Cardiac muscle cell (in vitro differentiated cells and primary cell): ENCODE data around the gene HMGCS2. TPM values are rescaled to one million over a fixed set of nuclear protein-coding genes. Genes with fewer than 3 reads are reported as not detected.

Source experiments
- DNase-seq, 2 donors: peaks; one replicate each; pipeline versions ENCODE4 v3.0.0 to v3.0.0-alpha.2; 2010 to 2017; ENCODE audit warnings: low read depth in 1 of 2, low spot score in 1 of 2
- H3K27ac ChIP-seq: fragments of 200-600 bp; sonication (generic); 2 replicates; pipeline ENCODE4 v1.5.1; 2016
- H3K27me3 ChIP-seq: fragments of 200-600 bp; sonication (generic); 2 replicates; pipeline ENCODE4 v1.6.0; 2016; ENCODE audit warnings: control low read depth
- H3K36me3 ChIP-seq: fragments of 200-600 bp; sonication (generic); 2 replicates; pipeline ENCODE4 v1.5.1; 2016; ENCODE audit warnings: control low read depth
- H3K4me1 ChIP-seq: fragments of 200-600 bp; sonication (generic); 2 replicates; pipeline ENCODE4 v1.8.1; 2017; ENCODE audit warnings: low read depth, mild to moderate bottlenecking, mixed run types
- H3K4me3 ChIP-seq: fragments of 200-600 bp; sonication (generic); 2 replicates; pipeline ENCODE4 v1.5.1; 2016; ENCODE audit warnings: mild to moderate bottlenecking
- H3K9me3 ChIP-seq: fragments of 200-600 bp; sonication (generic); 2 replicates; pipeline ENCODE4 v1.5.1; 2017; ENCODE audit warnings: low read depth, mild to moderate bottlenecking, control low read depth
- polyA plus RNA-seq: library from polyadenylated mRNA; unstranded; fragments of >200 nt; fragmentation: Nextera tagmentation; extraction: Ambion mirVana; gene quantifications from 2 replicates; pipeline ENCODE4 v1.2.1, GENCODE V29; 2016
- total RNA-seq: library from RNA; depleted of rRNA; stranded (reverse); fragments of >200 nt; gene quantifications from 2 replicates; pipeline ENCODE4 v1.2.3, GENCODE V29; 2016
- TF ChIP-seq, protein P1 (sequence below): IDR thresholded peaks from 2 replicates; pipeline ENCODE4 v1.5.1; 2012; ENCODE audit warnings: low read depth, mild to moderate bottlenecking, low read length

HMGCS2 gene
- total and polyA plus RNA-seq, 2 experiments from 2014 or later, result 0.15 TPM; not detected in 1

DNA sequence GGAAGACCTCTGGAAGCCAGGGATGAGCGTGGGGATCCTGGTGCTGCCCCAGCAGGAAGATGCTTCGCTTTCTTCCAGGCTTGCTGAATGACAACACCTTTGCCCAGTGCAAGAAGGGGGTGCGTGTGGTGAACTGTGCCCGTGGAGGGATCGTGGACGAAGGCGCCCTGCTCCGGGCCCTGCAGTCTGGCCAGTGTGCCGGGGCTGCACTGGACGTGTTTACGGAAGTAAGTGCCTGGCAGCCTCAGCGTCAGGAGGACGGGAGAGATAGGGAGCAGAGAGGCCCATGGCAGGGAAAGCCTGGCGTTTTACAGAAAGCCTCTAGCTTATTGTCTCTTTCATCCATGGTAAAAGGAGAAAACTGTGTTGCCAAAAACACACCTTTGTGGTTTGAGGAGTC, 33.5 kb downstream of the HMGCS2 start:
- peaks cover 1% of the 10 kb centered on the region for H3K36me3 ChIP-seq
- H3K9me3 ChIP-seq, result no peaks in the 10 kb centered on the region
- DNase-seq, result no peak
- no peaks in the 10 kb centered on the region for H3K27me3 ChIP-seq
- TF ChIP-seq, protein P1, sequence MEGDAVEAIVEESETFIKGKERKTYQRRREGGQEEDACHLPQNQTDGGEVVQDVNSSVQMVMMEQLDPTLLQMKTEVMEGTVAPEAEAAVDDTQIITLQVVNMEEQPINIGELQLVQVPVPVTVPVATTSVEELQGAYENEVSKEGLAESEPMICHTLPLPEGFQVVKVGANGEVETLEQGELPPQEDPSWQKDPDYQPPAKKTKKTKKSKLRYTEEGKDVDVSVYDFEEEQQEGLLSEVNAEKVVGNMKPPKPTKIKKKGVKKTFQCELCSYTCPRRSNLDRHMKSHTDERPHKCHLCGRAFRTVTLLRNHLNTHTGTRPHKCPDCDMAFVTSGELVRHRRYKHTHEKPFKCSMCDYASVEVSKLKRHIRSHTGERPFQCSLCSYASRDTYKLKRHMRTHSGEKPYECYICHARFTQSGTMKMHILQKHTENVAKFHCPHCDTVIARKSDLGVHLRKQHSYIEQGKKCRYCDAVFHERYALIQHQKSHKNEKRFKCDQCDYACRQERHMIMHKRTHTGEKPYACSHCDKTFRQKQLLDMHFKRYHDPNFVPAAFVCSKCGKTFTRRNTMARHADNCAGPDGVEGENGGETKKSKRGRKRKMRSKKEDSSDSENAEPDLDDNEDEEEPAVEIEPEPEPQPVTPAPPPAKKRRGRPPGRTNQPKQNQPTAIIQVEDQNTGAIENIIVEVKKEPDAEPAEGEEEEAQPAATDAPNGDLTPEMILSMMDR, result no peak
- no peak overlapping the region for H3K27ac ChIP-seq
- no peak overlapping the region for H3K4me3 ChIP-seq
- no peaks in the 10 kb centered on the region for H3K4me1 ChIP-seq

DNA sequence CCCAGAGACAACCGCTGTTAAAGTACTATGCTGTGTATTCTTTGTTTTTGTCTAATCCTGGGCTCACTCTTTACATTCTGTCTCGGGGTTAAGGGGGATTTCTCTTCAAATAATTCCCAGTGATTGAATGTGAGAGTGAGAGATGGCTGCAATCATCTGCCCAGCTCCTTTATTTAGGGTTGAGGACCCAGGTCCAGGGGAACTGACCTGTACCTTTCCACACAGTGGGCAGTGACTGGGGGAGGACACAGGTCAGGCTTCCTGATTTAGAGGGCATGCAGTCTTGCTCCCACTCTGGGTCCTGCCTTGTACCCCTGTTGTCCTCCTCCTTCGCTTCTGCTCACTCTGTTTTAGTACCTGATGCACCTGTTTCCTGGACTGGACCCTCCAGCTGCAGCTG, 35.0 kb downstream of the HMGCS2 start:
- Histone ChIP-seq H3K36me3 (peaks cover 2% of the 10 kb centered on the region), H3K4me1 (no peaks in the 10 kb centered on the region), H3K27ac (no peak overlapping the region), H3K27me3 (no peaks in the 10 kb centered on the region), H3K9me3 (no peaks in the 10 kb centered on the region), H3K4me3 (no peak overlapping the region)
- DNase-seq, result no peak
- TF ChIP-seq, protein P1, result no peak

DNA sequence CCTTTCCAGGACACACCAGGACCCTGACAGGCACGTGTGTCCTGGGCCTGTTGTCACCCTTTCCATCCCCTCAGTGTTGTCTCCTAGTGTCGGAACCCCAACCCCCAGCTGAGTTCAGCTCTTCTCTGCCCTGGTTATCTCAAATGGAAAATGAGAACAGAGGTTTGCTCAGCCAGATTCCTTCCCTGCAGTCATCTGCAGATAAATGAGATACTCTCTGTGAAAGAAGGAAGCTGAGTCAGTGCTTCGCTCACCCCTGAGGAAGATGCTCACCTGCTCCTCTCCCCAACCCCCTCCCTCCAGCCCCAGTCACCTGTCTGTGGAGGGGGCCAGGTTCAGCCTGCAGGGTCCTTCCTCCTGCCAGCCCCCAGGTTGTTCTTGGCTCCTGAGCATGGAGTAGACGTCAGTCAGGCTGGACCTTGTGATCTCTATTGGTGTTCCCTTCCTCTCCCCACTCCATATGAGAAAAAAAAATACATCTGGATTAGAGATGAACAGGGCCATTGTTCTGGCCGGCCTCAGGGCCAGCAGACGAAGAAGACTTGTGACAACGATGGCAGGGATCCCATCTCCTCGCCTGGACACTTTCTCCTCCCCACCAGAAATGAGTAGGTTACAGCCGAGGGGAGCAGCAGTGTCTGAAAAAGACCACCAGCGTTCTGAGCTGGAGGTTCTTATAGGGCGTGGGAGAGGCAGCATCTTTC, 36.1 kb downstream of the HMGCS2 start:
- H3K9me3 ChIP-seq, result no peaks in the 10 kb centered on the region
- no peaks in the 10 kb centered on the region for H3K27me3 ChIP-seq
- no peak overlapping the region for H3K27ac ChIP-seq
- DNase-seq, result peak in 1 of 2 donors; percentile 19
- TF ChIP-seq, protein P1, result no peak
- peaks cover 2% of the 10 kb centered on the region for H3K36me3 ChIP-seq
- H3K4me3 ChIP-seq, result no peak overlapping the region
- no peaks in the 10 kb centered on the region for H3K4me1 ChIP-seq

- DNase-seq, result no peak
- no peaks in the 10 kb centered on the region for H3K4me1 ChIP-seq
- H3K27me3 ChIP-seq, result no peaks in the 10 kb centered on the region
- H3K27ac ChIP-seq, result no peak overlapping the region
- H3K9me3 ChIP-seq, result no peaks in the 10 kb centered on the region
- peaks cover 5% of the 10 kb centered on the region for H3K36me3 ChIP-seq
- no peak overlapping the region for H3K4me3 ChIP-seq
- TF ChIP-seq, protein P1, result no peak
Observed at GRCh38 chr1:119731741-119732430, 36.8 kb downstream of the HMGCS2 start.

GRCh38 chr1:119731060-119731459, 37.6 kb downstream of the HMGCS2 start:
- no peak overlapping the region for H3K4me3 ChIP-seq
- no peaks in the 10 kb centered on the region for H3K27me3 ChIP-seq
- no peaks in the 10 kb centered on the region for H3K4me1 ChIP-seq
- H3K27ac ChIP-seq, result no peak overlapping the region
- no peak for DNase-seq
- H3K9me3 ChIP-seq, result no peaks in the 10 kb centered on the region
- H3K36me3 ChIP-seq, result peaks cover 7% of the 10 kb centered on the region
- TF ChIP-seq, protein P1, result no peak
